Erythroblast (primary cell): ENCODE measurements around the gene CCDC57.
"Not testable (repeated sequence)": the region's sequence is repeated elsewhere in the genome, so short reads cannot be mapped to it uniquely, and the experiment has no call there.

Experiments used
- DNase-seq, 2 experiments: peaks; one replicate each; lab custom pipeline; 2025; lab: John Stamatoyannopoulos, UW
- GATA1 ChIP-seq: IDR thresholded peaks from 2 replicates; pipeline ENCODE4 v1.6.1; 2011; ENCODE audit warnings: low read depth, mild to moderate bottlenecking, control low read depth, low read length, moderate library complexity
- POLR2A ChIP-seq: IDR thresholded peaks from 2 replicates; pipeline ENCODE4 v1.6.1; 2011; ENCODE audit warnings: mild to moderate bottlenecking, low read length

Gene CCDC57, protein sequence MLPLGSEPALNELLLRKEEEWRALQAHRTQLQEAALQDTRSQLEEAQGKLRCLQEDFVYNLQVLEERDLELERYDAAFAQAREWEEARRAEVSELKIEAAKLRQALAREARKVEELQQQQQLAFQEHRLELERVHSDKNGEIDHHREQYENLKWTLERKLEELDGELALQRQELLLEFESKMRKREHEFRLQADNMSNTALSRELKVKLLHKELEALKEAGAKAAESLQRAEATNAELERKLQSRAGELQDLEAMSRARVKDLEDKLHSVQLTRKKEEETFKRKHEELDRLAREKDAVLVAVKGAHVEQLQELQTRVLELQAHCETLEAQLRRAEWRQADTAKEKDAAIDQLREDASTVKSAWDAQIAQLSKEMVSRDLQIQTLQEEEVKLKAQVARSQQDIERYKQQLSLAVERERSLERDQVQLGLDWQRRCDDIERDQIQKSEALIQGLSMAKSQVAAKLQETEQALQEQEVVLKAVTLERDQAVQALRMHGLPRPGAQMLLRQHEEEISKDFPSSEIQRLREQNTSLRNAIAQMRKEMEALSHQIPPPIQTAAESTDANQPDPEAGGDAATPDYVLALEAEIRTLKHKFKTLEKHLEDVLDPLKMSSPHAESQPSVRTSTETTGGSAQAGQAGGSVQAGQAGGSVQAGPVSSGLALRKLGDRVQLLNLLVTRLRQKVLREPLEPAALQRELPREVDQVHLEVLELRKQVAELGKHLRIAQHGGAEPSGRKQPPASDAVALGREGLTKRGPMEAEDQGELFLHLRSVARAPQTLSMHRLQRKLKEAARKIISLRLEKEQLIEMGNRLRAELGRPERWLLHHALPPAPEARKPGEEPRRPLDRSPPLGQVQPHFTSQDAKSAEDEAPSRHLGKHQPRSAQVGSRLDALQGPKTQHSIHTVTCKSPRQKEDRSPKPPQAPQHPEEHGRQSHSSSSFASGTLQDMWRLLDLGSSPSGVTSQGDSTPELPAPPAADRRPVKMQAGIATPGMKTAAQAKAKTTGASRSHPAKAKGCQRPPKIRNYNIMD

DNA sequence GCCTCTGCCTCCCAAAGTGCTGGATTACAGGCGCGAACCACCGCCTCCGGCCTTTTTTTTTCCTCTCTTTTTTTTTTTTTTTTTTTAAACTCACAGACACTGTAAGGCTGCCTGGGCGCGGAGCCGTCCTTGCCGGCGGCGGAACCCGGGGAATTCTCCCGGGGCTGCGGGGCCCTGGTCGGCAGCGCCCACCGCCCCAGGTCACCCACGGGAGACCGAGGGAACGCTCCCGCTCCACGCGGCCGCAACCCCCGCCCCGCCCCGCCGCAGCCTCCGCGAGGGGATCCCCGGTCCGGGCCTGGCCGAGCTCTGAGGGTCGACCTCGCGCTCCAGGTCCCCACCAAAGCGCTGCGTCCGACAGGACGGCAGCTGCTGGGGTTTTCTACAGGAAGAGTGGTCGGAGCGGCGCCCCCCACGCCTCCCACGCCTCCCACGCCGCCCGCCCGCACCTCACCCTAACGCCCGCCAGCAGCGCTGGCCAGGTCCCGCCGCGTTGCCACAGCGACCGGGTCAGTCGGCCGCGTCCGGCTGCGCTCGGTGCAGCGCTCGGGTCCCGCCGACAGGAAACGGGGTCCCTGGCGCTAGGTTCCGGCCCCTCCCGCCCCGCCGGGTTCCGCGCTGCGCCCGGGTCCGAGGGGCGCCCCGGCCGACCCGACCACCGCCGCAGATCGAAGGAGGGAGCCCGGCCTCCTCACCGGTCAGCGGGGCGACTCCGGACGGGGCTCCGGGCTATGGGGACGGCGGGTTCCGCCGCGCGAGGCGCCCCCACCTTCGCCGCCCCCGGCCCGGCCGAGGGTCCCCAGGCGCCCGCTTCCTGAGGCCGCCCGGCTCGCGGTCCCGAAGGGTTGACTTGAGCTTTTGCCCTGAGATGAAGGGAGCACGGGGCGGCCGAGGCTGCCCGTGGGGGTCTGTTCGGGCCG lies at the start of gene CCDC57:
Gene CCDC57 (minus strand): TSS at position 512 of the 920 bp plus-strand sequence. CDS start 10,898 bp downstream, outside the sequence.
- TF ChIP-seq GATA1 (no peak), POLR2A (peak; percentile 45)
- peak; percentile 89 to 91 for DNase-seq

DNA sequence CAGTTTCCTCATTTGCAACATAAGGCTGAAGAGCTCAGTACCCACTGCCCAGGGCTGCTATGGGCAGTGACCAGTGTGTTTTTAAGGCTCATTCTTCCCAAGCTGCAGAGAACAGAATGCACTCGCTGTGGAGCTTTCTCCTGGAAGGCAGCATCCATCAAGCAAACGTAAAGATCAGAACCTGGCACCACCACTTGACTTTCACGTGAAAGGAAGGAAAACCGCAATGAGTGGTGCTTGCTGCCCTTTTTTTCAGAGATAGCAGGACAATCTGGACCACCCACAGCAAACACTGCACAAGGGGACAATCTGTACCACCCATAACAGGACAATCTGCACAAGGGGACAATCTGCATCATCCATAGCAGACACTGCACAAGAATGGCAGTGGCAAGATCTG lies 49.7 kb upstream of the CCDC57 start:
- DNase-seq, result no peak
- TF ChIP-seq GATA1, result no peak
- no peak for TF ChIP-seq POLR2A

DNA sequence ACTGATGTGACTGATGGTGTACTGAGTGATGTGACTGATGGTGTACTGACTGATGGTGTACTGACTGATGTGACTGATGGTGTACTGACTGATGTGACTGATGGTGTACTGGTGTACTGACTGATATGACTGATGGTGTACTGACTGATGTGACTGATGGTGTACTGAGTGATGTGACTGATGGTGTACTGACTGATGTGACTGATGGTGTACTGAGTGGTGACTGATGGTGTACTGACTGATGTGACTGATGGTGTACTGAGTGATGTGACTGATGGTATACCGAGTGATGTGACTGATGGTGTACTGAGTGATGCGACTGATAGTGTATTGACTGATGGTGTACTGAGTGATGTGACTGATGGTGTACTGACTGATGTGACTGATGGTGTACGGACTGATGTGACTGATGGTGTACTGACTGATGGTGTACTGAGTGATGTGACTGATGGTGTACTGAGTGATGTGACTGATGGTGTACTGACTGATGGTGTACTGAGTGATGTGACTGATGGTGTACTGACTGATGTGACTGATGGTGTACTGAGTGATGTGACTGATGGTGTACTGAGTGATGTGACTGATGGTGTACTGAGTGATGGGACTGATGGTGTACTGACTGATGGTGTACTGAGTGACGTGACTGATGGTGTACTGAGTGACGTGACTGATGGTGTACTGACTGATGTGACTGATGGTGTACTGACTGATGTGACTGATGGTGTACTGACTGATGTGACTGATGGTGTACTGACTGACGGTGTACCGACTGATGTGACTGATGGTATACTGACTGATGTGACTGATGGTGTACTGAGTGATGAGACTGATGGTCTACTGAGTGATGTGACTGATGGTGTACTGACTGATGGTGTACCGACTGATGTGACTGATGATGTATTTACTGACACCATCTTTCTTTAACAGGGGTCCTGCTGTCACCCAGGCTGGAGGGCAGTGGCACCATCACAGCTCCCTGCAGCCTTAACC lies 47.6 kb upstream of the CCDC57 start:
- not testable (repeated sequence) for DNase-seq

DNA sequence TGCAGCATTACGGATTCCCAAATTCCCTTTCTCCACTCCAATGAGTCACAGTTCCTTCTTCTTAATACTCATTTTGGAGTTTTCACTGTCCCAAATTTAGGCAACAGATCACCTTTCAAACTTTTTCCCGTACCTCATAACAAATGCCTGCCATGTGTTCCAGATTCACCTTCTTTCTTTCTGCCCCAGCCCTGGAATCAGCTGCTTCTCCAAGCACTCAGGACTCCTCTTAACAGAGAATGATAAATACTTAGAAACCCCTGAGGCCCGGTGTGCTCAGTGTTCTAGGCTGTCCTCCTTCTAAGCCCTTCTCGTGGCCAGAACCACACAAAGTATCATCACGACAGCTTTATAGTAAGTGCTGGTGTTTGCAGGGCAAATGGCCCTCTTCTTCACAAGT lies 45.9 kb upstream of the CCDC57 start:
- DNase-seq, result no peak
- TF ChIP-seq GATA1 (no peak), POLR2A (no peak)

DNA sequence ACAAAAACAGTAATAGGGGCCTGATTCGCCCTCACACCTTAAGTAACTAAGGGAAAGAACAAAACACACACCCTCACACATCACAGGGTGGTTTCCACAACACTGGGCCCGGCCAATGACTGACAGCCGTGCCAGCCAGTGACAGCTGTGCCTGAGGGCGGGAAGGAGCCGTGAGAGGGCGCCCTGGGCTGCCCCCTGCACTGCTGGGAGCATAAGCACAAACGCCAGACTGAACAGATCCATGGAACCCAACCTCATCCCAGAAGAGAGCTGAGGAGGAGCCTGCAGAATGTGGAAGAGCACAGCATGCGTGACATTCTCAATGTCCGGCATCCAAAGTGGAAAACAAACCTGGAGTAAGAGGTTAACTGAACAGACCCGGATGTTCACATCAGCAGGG lies 44.8 kb upstream of the CCDC57 start:
- peak; percentile 41 to 46 for DNase-seq
- TF ChIP-seq GATA1 (no peak), POLR2A (no peak)

DNA sequence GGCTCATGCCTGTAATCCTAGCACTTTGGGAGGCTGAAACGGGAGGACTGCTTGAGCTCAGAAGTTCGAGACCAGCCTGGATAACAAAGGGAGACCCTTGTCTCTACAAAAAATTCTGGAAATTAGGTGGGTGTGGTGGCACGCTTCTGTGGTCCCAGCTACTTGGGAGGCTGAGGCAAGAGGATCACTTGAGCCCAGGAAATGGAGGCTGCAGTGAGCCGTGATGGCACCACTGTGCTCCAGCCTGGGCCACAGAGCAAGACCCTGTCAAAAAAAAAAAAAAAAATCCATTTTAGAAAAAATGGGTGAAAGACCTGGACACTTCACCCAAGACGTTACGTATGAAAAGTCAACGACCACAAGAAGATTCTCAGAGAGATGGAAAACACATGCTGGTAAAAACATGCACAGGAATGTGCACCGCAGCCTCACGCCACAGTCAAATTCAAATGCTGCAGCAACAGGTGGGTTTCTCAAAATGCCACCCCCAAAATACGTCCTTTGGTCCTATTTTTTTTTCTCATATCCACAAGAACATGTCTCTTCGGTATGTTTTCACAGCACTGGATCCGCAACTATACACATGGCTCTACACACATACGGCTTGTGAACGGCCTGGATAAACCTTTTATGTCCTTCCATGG lies 43.7 kb upstream of the CCDC57 start:
- TF ChIP-seq GATA1 (no peak), POLR2A (no peak)

DNA sequence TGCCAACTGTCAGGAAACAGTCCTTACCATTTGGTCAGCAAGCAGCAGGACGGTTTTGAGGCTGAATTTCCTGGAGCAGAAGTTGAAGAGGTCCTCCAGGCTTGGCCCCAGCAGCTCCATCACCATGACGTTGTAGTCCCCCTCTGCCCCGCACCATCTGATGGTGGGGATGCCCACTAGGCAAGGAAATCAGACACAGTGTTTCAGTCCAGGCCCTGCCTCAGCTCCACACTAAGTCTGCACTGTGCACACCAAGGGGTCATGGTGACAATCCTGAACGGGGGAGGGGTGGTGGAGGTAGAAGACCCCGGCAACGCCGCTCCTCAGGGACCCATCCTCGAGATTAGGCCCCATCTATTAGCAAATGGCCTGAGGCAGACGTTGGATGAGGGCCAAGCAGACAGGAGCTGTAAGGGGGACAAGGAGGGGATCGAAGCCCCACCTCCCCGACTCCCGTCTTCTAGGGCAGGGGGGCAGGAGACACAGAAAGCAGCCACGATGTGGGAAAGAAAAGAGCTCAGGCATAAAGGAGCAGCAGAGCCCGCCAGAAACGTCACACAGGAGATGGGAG lies 42.8 kb upstream of the CCDC57 start:
- DNase-seq, result no peak
- no peak for TF ChIP-seq POLR2A

More for the DNA sequence above, 43.7 kb upstream of the CCDC57 start:
- DNase-seq, result no peak

DNA sequence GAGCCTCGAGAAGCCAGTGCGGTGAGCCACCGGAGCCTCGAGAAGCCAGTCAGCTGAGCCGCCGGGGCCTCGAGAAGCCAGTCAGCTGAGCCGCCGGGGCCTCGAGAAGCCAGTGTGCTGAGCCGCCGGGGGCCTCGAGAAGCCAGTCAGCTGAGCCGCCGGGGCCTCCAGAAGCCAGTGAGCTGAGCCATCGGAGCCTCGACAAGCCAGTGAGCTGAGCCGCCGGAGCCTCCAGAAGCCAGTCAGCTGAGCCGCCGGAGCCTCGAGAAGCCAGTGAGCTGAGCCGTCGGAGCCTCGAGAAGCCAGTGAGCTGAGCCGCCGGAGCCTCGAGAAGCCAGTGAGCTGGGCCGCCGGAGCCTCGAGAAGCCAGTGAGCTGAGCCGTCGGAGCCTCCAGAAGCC lies 42.1 kb upstream of the CCDC57 start:
- not testable (repeated sequence) for DNase-seq

DNA sequence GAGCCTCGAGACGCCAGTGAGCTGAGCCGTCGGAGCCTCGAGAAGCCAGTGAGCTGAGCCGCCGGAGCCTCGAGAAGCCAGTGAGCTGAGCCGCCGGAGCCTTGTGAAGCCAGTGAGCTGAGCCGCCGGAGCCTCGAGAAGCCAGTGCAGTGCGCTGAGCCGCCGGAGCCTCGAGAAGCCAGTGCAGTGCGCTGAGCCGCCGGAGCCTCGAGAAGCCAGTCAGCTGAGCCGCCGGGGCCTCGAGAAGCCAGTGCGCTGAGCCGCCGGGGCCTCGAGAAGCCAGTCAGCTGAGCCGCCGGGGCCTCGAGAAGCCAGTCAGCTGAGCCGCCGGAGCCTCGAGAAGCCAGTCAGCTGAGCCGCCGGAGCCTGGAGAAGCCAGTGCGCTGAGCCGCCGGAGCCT lies 41.5 kb upstream of the CCDC57 start:
- not testable (repeated sequence) for DNase-seq

DNA sequence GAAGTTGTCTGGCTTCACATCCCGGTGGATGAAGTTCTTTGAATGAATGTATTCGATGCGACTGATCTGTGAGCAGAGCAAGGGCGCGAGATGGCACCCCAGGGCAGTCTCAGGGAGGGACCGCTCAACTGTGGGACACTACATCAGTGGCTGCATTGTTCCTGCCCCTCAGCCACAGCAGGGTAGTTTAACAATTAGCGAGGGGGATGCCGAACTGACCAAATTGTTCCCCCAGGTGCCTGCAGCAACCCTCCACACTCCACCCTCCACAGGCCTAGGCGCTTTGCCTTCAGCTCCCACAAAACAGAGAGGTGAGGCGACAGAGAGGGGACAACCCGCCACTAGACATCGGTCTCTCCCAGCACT lies 40.5 kb upstream of the CCDC57 start:
- no peak for DNase-seq
- no peak for TF ChIP-seq POLR2A
- TF ChIP-seq GATA1, result no peak

DNA sequence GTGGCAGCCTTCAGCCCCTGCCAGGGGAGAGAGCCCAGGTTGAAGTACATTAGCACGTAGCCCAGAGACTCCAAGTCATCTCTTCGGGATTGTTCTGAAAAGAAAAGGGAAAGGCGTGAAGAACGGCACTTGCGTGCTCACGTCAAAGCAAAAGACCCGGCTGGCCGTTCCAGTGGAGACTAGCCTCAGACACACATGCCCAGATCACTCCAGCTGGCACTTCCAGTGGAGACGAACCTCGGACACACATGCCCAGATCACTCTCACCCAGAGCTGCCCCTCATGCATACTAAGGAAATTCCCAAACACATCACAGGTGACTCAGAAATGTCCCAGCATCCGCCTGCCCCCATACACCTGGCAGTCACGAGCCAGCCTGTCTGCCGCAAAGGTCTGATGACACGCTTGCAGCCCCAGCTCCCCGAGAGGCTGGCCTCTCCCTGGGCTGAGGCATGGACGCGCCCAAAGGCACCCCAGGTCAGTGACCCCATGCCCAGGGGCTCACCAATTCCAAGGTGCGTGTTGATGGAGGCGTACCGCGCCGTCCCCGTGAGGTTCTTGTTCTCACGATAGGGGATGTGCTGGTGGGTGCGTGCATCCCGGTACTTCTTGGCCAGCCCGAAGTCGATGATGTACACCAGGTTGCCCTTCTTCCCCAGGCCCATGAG lies 40.0 kb upstream of the CCDC57 start:
- TF ChIP-seq GATA1 (no peak), POLR2A (no peak)
- no peak for DNase-seq
